IPS-18c (cell line): ENCODE measurements around the gene RHOA.
"Not testable (repeated sequence)": the region's sequence is repeated elsewhere in the genome, so short reads cannot be mapped to it uniquely, and the experiment has no call there.

Experiments
- H3K4me3 ChIP-seq: 2 replicates; pipeline ENCODE4 v1.7.0; 2013; ENCODE audit warnings: low read depth, mild to moderate bottlenecking, low read length, moderate library complexity; ENCODE audit not compliant: insufficient read depth
- H3K9me3 ChIP-seq: one replicate; pipeline ENCODE4 v1.6.1; 2013; ENCODE audit warnings: mild to moderate bottlenecking, low read length, moderate library complexity; ENCODE audit not compliant: control insufficient read depth, insufficient read depth

The RHOA gene

GRCh38 chr3:49351521-49352011, 60.2 kb downstream of the RHOA start:
- H3K4me3 ChIP-seq = no peak overlapping the region

GRCh38 chr3:49349348-49350114, 62.2 kb downstream of the RHOA start:
- H3K9me3 ChIP-seq = no peaks in the 10 kb centered on the region
- no peak overlapping the region for H3K4me3 ChIP-seq

More at GRCh38 chr3:49351521-49352011, 60.2 kb downstream of the RHOA start:
- no peaks in the 10 kb centered on the region for H3K9me3 ChIP-seq

GRCh38 chr3:49348361-49348760, 63.4 kb downstream of the RHOA start:
- H3K9me3 ChIP-seq, H3K4me3 ChIP-seq: not testable (repeated sequence)

GRCh38 chr3:49346797-49347251, 65.0 kb downstream of the RHOA start:
- Histone ChIP-seq H3K4me3 (no peak overlapping the region), H3K9me3 (no peaks in the 10 kb centered on the region)

GRCh38 chr3:49343163-49343562, 68.6 kb downstream of the RHOA start:
- Histone ChIP-seq H3K9me3 (no peaks in the 10 kb centered on the region), H3K4me3 (no peak overlapping the region)

GRCh38 chr3:49341996-49342395, 69.8 kb downstream of the RHOA start:
- Histone ChIP-seq H3K4me3 (no peak overlapping the region), H3K9me3 (no peaks in the 10 kb centered on the region)

GRCh38 chr3:49339941-49340800, 71.6 kb downstream of the RHOA start, which contains the start of gene USP4:
TSS of gene USP4 (minus strand) at chr3:49340053. CDS start at chr3:49340024, 29 bp downstream.
- H3K4me3 ChIP-seq = peak within 1 kb of the TSS; percentile 75

GRCh38 chr3:49339581-49339940, 72.2 kb downstream of the RHOA start:
- Histone ChIP-seq H3K9me3 (no peaks in the 10 kb centered on the region), H3K4me3 (peak overlapping the region; percentile 75)

More at GRCh38 chr3:49339941-49340800, 71.6 kb downstream of the RHOA start, which contains the start of gene USP4:
- no peaks in the 10 kb centered on the region for H3K9me3 ChIP-seq

- H3K4me3 ChIP-seq = no peak overlapping the region
- H3K9me3 ChIP-seq = no peaks in the 10 kb centered on the region
Measured at GRCh38 chr3:49333916-49334633, 77.7 kb downstream of the RHOA start.

GRCh38 chr3:49333091-49333490, 78.7 kb downstream of the RHOA start:
- H3K9me3 ChIP-seq = no peaks in the 10 kb centered on the region

GRCh38 chr3:49329186-49329585, 82.6 kb downstream of the RHOA start:
- H3K4me3 ChIP-seq = no peak overlapping the region
- H3K9me3 ChIP-seq = no peaks in the 10 kb centered on the region

More at GRCh38 chr3:49333091-49333490, 78.7 kb downstream of the RHOA start:
- no peak overlapping the region for H3K4me3 ChIP-seq

GRCh38 chr3:49328350-49328749, 83.4 kb downstream of the RHOA start:
- H3K4me3 ChIP-seq, H3K9me3 ChIP-seq: not testable (repeated sequence)

- H3K9me3 ChIP-seq = no peaks in the 10 kb centered on the region
- H3K4me3 ChIP-seq = no peak overlapping the region
Measured at GRCh38 chr3:49327485-49327884, 84.3 kb downstream of the RHOA start.

- no peaks in the 10 kb centered on the region for H3K9me3 ChIP-seq
- H3K4me3 ChIP-seq = no peak overlapping the region
Measured at GRCh38 chr3:49324768-49325167, 87.0 kb downstream of the RHOA start.

- H3K4me3 ChIP-seq = no peak overlapping the region
Measured at GRCh38 chr3:49316696-49317457, 94.9 kb downstream of the RHOA start.

GRCh38 chr3:49313896-49314688, 97.7 kb downstream of the RHOA start:
- H3K9me3 ChIP-seq = no peaks in the 10 kb centered on the region
- H3K4me3 ChIP-seq = no peak overlapping the region

More at GRCh38 chr3:49316696-49317457, 94.9 kb downstream of the RHOA start:
- H3K9me3 ChIP-seq = no peaks in the 10 kb centered on the region
